GM12892 (cell line): Measurements from ENCODE around the gene LHX2.

Experiments
- POLR2A ChIP-seq: IDR thresholded peaks from 2 replicates; pipeline ENCODE4 v1.6.1; 2011; ENCODE audit warnings: low read depth, low read length, control low read depth
- POLR2AphosphoS5 ChIP-seq: IDR thresholded peaks from 2 replicates; pipeline ENCODE4 v1.6.1; 2011; ENCODE audit warnings: low read depth, low read length, control low read depth

DNA sequence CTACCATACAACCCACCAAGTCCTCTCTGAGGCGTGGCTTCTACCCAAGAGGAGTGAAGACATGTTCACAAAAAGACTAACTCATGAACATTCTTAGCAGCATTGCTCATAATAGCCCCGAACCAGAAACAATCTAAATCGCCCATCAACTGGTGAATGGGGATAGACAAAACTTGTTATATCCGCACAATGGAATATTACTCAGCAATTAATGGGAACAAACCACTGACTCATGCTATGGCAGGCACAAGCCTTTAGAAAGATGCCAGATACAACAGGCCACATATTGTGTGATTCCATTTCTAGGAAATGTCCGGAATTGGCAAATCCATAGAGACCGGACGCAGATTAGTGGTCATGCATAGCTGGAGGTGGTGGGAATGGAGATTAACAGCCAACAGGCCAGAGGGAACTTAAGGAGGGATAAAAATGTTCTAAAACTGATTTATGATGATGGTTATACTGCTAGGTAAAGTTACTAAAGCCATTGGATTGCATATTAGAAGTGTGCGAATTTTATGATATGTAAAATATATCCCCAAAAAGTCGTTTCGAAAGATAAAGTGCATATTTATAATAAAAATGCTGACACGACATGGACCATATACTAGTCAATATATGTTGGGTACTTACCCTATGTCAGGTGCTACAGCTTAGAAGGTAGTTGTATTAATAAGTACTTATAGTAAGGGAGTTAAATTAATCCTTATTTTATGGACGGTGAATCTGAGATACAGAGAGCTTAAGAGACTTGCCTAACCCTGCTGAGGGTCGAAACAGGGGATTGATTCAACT, 55.4 kb downstream of the LHX2 start:
- TF ChIP-seq POLR2A (no peak), POLR2AphosphoS5 (no peak)
